HFFc6 (cell line): ENCODE results near the gene TAF8. TPM values are rescaled to one million over a fixed set of nuclear protein-coding genes. Genes with fewer than 3 reads are reported as not detected.

ENCODE experiments used
- DNase-seq: peaks from one replicate; pipeline ENCODE4 v3.0.0-alpha.2; 2018
- H3K27ac Mint-ChIP-seq: 2 replicates; pipeline ENCODE4 v1.8.0; 2020; ENCODE audit warnings: mild to moderate bottlenecking, mixed read lengths
- H3K27me3 Mint-ChIP-seq: 2 replicates; pipeline ENCODE4 v1.8.0; 2021; ENCODE audit warnings: mild to moderate bottlenecking, moderate library complexity, mixed read lengths; ENCODE audit not compliant: insufficient read depth
- H3K36me3 Mint-ChIP-seq: 2 replicates; pipeline ENCODE4 v1.8.0; 2021; ENCODE audit warnings: low read depth, mixed read lengths
- H3K4me1 Mint-ChIP-seq: 2 replicates; pipeline ENCODE4 v1.8.0; 2020; ENCODE audit warnings: low read depth, mixed read lengths
- H3K4me3 Mint-ChIP-seq: 2 replicates; pipeline ENCODE4 v1.8.0; 2020; ENCODE audit warnings: mild to moderate bottlenecking, moderate library complexity, mixed read lengths
- H3K9me3 Mint-ChIP-seq: 2 replicates; pipeline ENCODE4 v1.8.0; 2020; ENCODE audit warnings: mild to moderate bottlenecking, mixed read lengths
- CTCF ChIP-seq: fragments of 200-600 bp; sonication (generic); IDR thresholded peaks from 2 replicates; pipeline ENCODE4 v1.5.0; 2021; ENCODE audit warnings: antibody characterized with exemption, mild to moderate bottlenecking
- total RNA-seq, 6 experiments: library from RNA; stranded (reverse); fragmentation: NEBNext Ultra II Directional; extraction: Animal tissue kit (Norgen Biotek cat#: 25700); gene quantifications; 2 replicates in 1 of 6; 3 replicates in 5 of 6; pipeline ENCODE4 v1.2.3, GENCODE V29; 2021

Gene TAF8
- total RNA-seq, 6 experiments from 2014 or later = 14.9 to 19.0 (median 16.0) TPM

- no peaks in the 10 kb centered on the region for H3K36me3 Mint-ChIP-seq
- DNase-seq = no peak
- TF ChIP-seq CTCF = 0 out of 2 replicates have a peak, but pooled peaks have one; percentile 18
- H3K4me3 Mint-ChIP-seq = no peak overlapping the region
- no peaks in the 10 kb centered on the region for H3K9me3 Mint-ChIP-seq
- peaks cover 15% of the 10 kb centered on the region for H3K4me1 Mint-ChIP-seq
- H3K27me3 Mint-ChIP-seq = peaks cover 3% of the 10 kb centered on the region; the same call in 1 of the 2 replicates
- no peak overlapping the region for H3K27ac Mint-ChIP-seq
Observed at GRCh38 chr6:42084889-42085288, 34.6 kb downstream of the TAF8 start.

GRCh38 chr6:42086046-42087035, 36.0 kb downstream of the TAF8 start:
- Mint-ChIP-seq H3K27ac (no peak overlapping the region), H3K4me1 (peaks cover 15% of the 10 kb centered on the region), H3K36me3 (no peaks in the 10 kb centered on the region), H3K4me3 (no peak overlapping the region), H3K9me3 (no peaks in the 10 kb centered on the region), H3K27me3 (peaks cover 3% of the 10 kb centered on the region; the same call in 1 of the 2 replicates)
- peak; percentile 51 for TF ChIP-seq CTCF
- DNase-seq = no peak

- no peak overlapping the region for H3K4me3 Mint-ChIP-seq
- peak overlapping the region; percentile 7; the same call in 1 of the 2 replicates for H3K27ac Mint-ChIP-seq
- peaks cover 15% of the 10 kb centered on the region for H3K4me1 Mint-ChIP-seq
- H3K27me3 Mint-ChIP-seq = peaks cover 8% of the 10 kb centered on the region
- H3K36me3 Mint-ChIP-seq = no peaks in the 10 kb centered on the region
- H3K9me3 Mint-ChIP-seq = no peaks in the 10 kb centered on the region
- TF ChIP-seq CTCF = no peak
- DNase-seq = peak; percentile 23
Observed at GRCh38 chr6:42088101-42088591, 37.8 kb downstream of the TAF8 start.

DNA sequence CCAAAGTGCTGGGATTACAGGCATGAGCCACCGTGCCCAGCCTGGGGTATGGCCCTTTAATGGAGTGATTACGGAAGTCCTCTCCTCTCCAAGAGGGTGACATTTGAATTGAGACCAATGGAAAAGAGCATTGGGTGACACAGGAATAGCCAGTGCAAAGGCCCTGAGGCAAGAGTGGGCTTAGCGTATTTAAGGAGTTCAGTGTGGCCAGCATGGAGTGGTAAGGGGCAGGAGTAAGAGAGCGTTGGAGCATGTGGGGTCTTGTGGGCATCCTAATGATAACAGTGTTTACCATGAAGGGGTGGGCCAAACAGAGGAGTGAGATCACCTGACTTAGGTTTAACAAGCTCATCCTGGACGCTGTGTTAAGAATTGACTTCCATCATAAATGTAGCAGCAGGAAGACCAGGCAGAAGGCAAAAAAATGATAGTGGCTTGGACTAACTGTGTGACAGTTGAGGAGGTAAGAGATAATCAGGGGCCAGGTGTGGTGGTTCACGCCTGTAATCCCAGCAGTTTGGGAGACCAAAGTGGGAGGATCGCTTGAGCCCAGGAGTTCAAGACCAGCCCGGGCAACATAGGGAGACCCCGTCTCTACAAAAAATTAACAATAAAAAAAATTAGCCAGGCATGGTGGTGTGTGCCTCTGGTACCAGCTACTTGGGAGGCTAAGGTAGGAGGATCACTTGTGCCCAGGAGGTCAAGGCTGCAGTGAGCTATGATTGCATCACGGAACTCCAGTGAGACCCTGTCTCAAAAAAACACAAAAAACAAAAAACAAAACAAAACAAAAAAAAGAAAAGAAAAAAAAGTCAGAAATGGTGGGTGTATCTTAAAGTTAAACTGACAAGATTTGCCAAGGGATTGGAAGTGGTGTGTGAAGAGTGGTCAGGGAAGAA, 40.7 kb downstream of the TAF8 start:
- no peak overlapping the region for H3K27ac Mint-ChIP-seq
- H3K9me3 Mint-ChIP-seq = no peaks in the 10 kb centered on the region
- peaks cover 13% of the 10 kb centered on the region for H3K27me3 Mint-ChIP-seq
- H3K36me3 Mint-ChIP-seq = no peaks in the 10 kb centered on the region
- H3K4me3 Mint-ChIP-seq = no peak overlapping the region
- no peak for DNase-seq
- TF ChIP-seq CTCF = no peak
- H3K4me1 Mint-ChIP-seq = peaks cover 20% of the 10 kb centered on the region

DNA sequence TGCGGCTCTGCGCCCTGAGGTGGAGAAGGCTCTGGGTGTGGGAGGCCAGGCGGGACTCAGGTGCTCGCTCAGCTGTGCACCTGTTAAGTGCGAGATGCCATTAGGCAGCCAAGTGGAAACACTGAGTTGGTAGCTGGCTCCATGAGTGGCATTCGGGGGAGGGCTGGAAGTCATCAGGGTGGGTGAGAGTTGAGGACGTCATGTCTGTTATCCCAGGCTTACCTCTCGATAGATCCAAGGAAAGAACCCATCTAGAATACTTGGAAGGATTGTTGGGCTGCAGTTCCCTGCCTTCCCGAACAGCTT, 41.3 kb downstream of the TAF8 start:
- TF ChIP-seq CTCF = no peak
- Mint-ChIP-seq H3K4me3 (no peak overlapping the region), H3K27me3 (peaks cover 14% of the 10 kb centered on the region), H3K9me3 (no peaks in the 10 kb centered on the region), H3K36me3 (no peaks in the 10 kb centered on the region), H3K27ac (no peak overlapping the region), H3K4me1 (peaks cover 20% of the 10 kb centered on the region)
- no peak for DNase-seq
